Embryonic facial prominence (tissue), 1 donor: ENCODE data around the gene IFNG.

Source experiments
- DNase-seq: peaks from one replicate; pipeline ENCODE4 v3.0.0-alpha.2; 2016; ENCODE audit errors: extremely low spot score

IFNG gene

GRCh38 chr12:68166317-68166831, 6.8 kb upstream of the IFNG start:
- no peak for DNase-seq

- no peak for DNase-seq
Measured at GRCh38 chr12:68163560-68164081, 4.1 kb upstream of the IFNG start.

- DNase-seq = no peak
Measured at GRCh38 chr12:68162374-68162773, 2.8 kb upstream of the IFNG start.

GRCh38 chr12:68158432-68158831, 1.1 kb downstream of the IFNG start:
- no peak for DNase-seq

- DNase-seq = no peak
Measured at GRCh38 chr12:68157380-68157779, 2.2 kb downstream of the IFNG start.

GRCh38 chr12:68156636-68157035, 2.9 kb downstream of the IFNG start:
- DNase-seq = no peak

- no peak for DNase-seq
Measured at GRCh38 chr12:68154779-68155178, 4.8 kb downstream of the IFNG start.

GRCh38 chr12:68148261-68148951, 11.1 kb downstream of the IFNG start:
- no peak for DNase-seq

GRCh38 chr12:68140556-68140955, 19.0 kb downstream of the IFNG start:
- no peak for DNase-seq

GRCh38 chr12:68139941-68140340, 19.6 kb downstream of the IFNG start:
- no peak for DNase-seq

GRCh38 chr12:68139001-68139400, 20.5 kb downstream of the IFNG start:
- DNase-seq = no peak

GRCh38 chr12:68138480-68138879, 21.1 kb downstream of the IFNG start:
- DNase-seq = no peak

- no peak for DNase-seq
Measured at GRCh38 chr12:68137335-68137830, 22.2 kb downstream of the IFNG start.

GRCh38 chr12:68135520-68135919, 24.0 kb downstream of the IFNG start:
- DNase-seq = no peak

GRCh38 chr12:68131867-68132414, 27.6 kb downstream of the IFNG start:
- no peak for DNase-seq

GRCh38 chr12:68129979-68130378, 29.6 kb downstream of the IFNG start:
- DNase-seq = no peak

- DNase-seq = no peak
Measured at GRCh38 chr12:68122236-68122920, 37.2 kb downstream of the IFNG start.

GRCh38 chr12:68121143-68121542, 38.4 kb downstream of the IFNG start:
- no peak for DNase-seq

- no peak for DNase-seq
Measured at GRCh38 chr12:68119724-68120211, 39.8 kb downstream of the IFNG start.

- no peak for DNase-seq
Measured at GRCh38 chr12:68119250-68119649, 40.3 kb downstream of the IFNG start.

- DNase-seq = no peak
Measured at GRCh38 chr12:68118096-68118755, 41.3 kb downstream of the IFNG start.

GRCh38 chr12:68117661-68118060, 41.9 kb downstream of the IFNG start:
- DNase-seq = no peak
